ENCODE results near the gene GRM4.
A peak's percentile ranks its signal among the peaks of the same experiment; 100 is the strongest.

GRM4 gene

DNA sequence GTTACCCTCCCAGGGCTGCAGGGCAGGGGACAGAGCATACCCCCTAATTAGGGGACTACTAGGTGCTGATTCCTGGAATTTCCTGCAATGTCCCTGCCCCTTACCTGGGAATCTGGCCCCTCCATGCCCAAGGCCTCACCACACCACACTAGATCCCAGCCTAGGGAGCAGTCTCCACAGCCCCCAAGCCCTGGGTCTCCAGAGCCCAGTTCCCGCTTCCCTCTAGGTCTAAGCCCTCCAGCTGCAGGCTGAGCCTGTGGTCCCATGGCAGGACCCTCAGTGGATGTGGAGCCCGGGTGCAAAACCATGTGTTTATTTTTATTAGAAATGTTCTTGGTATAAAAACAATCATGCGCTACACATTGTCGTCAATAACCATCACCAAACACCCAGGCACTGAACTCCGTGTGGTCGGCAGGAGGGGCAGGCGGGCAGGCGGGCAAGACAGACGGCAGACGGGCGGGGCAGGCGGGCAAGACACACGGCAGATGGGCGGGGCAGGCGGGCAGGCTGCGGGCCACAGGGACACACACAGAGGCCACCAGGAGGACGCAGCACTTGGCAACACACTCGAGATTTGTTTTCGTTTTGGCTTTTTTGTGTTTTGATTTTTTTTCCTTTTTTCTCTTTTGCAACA is 124.2 kb downstream of the GRM4 start:
- TF ChIP-seq, protein P1, sequence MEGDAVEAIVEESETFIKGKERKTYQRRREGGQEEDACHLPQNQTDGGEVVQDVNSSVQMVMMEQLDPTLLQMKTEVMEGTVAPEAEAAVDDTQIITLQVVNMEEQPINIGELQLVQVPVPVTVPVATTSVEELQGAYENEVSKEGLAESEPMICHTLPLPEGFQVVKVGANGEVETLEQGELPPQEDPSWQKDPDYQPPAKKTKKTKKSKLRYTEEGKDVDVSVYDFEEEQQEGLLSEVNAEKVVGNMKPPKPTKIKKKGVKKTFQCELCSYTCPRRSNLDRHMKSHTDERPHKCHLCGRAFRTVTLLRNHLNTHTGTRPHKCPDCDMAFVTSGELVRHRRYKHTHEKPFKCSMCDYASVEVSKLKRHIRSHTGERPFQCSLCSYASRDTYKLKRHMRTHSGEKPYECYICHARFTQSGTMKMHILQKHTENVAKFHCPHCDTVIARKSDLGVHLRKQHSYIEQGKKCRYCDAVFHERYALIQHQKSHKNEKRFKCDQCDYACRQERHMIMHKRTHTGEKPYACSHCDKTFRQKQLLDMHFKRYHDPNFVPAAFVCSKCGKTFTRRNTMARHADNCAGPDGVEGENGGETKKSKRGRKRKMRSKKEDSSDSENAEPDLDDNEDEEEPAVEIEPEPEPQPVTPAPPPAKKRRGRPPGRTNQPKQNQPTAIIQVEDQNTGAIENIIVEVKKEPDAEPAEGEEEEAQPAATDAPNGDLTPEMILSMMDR (IDR thresholded peaks at IDR 0.05; ENCODE audit: unreplicated experiment in 3 of 3): no peak
- Mint-ChIP-seq H3K36me3 (ENCODE audit: low read depth) (no peaks in the 10 kb centered on the region), H3K27ac (peak overlapping the region in 2 of 3 experiments; percentile 23 to 43), H3K4me1 (peaks cover 7% of the 10 kb centered on the region), H3K4me3 (no peak overlapping the region), H3K9me3 (no peaks in the 10 kb centered on the region), H3K27me3 (ENCODE audit: low read depth) (peaks cover 29% of the 10 kb centered on the region)

DNA sequence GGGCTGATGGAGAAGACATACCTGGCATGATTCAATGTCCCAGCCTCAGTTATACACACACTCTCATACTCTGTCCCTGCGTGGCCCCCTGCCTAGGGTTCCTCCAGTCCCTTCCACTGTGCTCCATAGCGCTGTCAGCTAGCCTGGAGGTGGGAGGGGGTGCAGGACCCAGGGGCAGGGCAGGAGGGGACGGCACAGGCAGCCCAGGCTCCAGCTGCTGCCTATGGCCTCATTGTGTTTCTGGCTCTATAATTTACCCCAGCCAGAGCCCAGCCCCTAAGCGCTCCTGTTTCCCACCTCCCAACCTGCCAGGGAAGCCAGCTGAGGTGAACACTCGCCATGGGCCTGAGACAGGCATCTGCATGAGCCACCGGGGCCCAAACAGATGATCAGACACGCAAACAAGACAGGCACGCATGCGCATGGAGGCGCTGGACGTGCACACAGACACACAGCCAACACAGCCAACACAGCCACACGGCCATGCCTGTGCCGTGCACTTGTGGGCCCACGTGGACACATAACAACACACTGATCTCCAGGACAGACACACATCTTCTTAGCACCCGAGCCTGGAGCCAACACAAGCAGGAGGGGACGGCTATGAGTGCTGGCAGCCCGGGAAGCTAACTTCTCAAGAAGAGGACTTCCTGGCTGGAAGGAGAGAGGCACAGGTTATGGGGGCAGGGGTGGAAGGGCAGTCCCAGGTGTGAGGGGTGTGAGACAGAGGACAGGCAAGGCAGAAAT is 124.9 kb downstream of the GRM4 start:
- no peaks in the 10 kb centered on the region for H3K36me3 Mint-ChIP-seq (ENCODE audit: low read depth)
- TF ChIP-seq, protein P1 (IDR thresholded peaks at IDR 0.05; ENCODE audit: unreplicated experiment in 3 of 3): no peak
- H3K4me3 Mint-ChIP-seq: no peak overlapping the region
- no peak overlapping the region for H3K27ac Mint-ChIP-seq
- H3K4me1 Mint-ChIP-seq: peaks cover 8% of the 10 kb centered on the region
- H3K27me3 Mint-ChIP-seq (ENCODE audit: low read depth): peaks cover 28% of the 10 kb centered on the region
- no peaks in the 10 kb centered on the region for H3K9me3 Mint-ChIP-seq

DNA sequence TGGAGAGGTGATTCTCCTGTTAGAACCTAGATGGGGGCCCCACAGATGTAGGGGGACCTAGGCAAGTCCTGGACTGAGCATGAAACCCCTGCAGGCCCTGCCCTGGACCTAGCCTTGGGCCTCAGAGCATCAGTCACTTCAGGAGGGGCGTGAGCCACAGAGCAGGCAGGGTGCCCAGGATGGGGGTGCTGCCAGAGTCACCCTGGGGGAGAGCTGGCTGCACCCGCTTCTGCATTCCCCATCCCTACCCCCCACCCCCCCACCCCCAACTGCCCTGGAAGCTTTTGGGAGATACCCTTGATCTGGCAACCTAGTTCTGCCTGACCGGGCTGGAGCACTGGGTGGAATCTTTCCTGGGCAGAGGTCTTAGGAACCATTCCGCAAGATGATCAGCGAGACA is 125.6 kb downstream of the GRM4 start:
- no peaks in the 10 kb centered on the region for H3K9me3 Mint-ChIP-seq
- no peak overlapping the region for H3K4me3 Mint-ChIP-seq
- no peaks in the 10 kb centered on the region for H3K36me3 Mint-ChIP-seq (ENCODE audit: low read depth)
- H3K27me3 Mint-ChIP-seq (ENCODE audit: low read depth): peaks cover 24% of the 10 kb centered on the region
- TF ChIP-seq, protein P1 (IDR thresholded peaks at IDR 0.05; ENCODE audit: unreplicated experiment in 3 of 3): no peak
- H3K27ac Mint-ChIP-seq: no peak overlapping the region
- H3K4me1 Mint-ChIP-seq: peaks cover 15% of the 10 kb centered on the region

DNA sequence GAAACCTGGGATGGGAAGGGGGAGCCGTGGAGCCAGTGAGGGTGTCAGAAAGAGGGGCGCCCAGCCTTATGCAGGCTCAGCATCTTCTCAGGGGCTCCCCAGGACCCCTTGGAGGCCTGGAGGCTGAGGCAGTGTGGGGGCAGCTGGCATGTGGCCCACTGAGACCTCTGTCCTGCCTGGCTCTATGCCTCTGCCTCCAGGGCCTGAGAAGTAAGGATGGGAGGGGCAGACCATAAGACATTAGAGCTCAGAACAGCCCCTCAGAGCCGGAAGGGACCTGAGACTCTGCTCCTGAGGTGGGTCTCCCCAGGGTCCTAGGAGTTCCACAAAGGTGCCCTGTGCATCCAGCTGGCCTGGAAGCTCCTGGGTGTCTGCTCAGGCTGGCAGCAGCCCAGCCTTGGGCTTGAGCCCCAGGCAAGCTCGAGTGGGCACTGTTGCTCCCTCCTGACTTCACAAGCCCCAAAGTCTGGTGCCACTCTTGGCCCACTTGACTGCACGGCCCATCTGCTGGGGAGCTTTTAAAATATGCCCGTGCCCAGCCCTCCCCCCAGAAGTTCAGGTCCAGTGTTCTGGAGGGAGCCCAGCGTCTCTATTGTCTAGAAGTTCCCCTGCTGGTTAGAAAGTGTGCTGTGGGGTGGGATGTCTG is 126.8 kb downstream of the GRM4 start:
- no peaks in the 10 kb centered on the region for H3K9me3 Mint-ChIP-seq
- peaks cover 24% of the 10 kb centered on the region for H3K4me1 Mint-ChIP-seq
- no peak overlapping the region for H3K4me3 Mint-ChIP-seq
- TF ChIP-seq, protein P1 (IDR thresholded peaks at IDR 0.05; ENCODE audit: unreplicated experiment in 3 of 3): no peak
- H3K27ac Mint-ChIP-seq: no peak overlapping the region
- no peaks in the 10 kb centered on the region for H3K36me3 Mint-ChIP-seq (ENCODE audit: low read depth)
- peaks cover 18% of the 10 kb centered on the region for H3K27me3 Mint-ChIP-seq (ENCODE audit: low read depth)

DNA sequence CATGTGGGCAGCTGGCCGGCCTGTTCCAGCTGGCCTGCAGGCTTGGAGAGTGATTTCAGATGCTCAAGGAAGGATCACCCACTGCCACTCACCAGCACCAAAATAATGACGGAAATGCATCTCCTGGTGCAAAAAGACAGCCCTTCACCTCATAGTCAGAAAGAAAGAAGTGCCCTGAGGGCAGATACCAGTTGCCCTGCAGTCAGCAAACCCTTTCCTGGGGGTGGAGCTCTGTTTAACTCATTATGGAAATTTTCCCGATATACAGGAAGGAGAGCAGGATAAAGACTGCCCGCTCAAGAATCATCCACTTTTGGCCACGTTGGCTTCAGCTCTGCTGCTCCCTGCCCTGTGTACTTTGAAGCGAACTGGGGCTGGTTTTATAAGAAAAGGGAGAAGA is 127.9 kb downstream of the GRM4 start:
- TF ChIP-seq, protein P1 (IDR thresholded peaks at IDR 0.05; ENCODE audit: unreplicated experiment in 3 of 3): no peak
- Mint-ChIP-seq H3K4me3 (no peak overlapping the region), H3K4me1 (peaks cover 24% of the 10 kb centered on the region), H3K27ac (peak overlapping the region in 2 of 3 experiments; percentile 27 to 46), H3K9me3 (no peaks in the 10 kb centered on the region), H3K27me3 (ENCODE audit: low read depth) (peaks cover 11% of the 10 kb centered on the region), H3K36me3 (ENCODE audit: low read depth) (no peaks in the 10 kb centered on the region)

Measured in nephron (organoid).